ENCODE data around the gene RANBP3. TPM values are rescaled to one million over a fixed set of nuclear protein-coding genes. Genes with fewer than 3 reads are reported as not detected.
"Not testable (repeated sequence)": the region's sequence is repeated elsewhere in the genome, so short reads cannot be mapped to it uniquely, and the experiment has no call there.

The RANBP3 gene
- total RNA-seq, 3 donors from 2014 or later, result 101 to 104 (median 103) TPM

DNA sequence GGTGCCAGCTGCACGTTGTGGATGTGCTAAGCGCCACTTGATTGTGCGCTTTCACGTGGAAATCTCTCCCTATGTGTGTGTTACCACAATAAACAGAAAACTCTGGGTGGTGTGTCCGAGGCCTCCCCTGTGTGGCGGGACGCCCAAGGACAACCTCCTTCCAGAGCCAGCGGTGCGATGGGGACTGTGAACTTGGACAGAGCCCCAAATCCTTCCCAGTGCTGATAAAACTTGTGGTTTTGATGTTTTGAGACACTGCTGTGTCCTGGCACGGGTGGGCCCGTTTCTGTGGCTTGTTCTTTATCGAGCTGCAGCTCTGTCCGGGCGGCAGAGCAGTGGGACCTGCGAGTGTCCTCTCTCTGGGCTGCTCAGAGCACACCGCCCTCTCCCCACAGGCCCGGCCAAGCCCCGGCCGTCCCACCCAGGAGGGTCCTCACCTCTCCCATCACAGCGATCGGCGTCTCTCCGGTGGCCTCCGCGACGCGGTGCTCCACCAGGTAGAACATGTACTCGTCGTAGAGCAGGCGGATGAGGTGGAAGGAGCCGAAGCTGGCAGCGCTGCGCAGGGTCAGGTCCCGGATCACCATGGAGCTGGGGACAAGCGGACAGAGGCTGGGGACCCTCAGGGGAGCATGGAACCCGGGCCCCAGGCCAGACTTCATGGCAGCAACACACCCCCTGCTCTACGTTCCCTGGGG lies 18.8 kb upstream of the RANBP3 start:
- H3K4me3 Mint-ChIP-seq, result no peak overlapping the region
- peaks cover 4% of the 10 kb centered on the region for H3K36me3 Mint-ChIP-seq (ENCODE audit: insufficient read depth)
- no peak for DNase-seq
- H3K4me1 Mint-ChIP-seq (ENCODE audit: low read depth), result no peaks in the 10 kb centered on the region
- ATAC-seq, result no peak
- no peaks in the 10 kb centered on the region for H3K27me3 Mint-ChIP-seq (ENCODE audit: low read depth)
- H3K9me3 Mint-ChIP-seq, result no peaks in the 10 kb centered on the region

DNA sequence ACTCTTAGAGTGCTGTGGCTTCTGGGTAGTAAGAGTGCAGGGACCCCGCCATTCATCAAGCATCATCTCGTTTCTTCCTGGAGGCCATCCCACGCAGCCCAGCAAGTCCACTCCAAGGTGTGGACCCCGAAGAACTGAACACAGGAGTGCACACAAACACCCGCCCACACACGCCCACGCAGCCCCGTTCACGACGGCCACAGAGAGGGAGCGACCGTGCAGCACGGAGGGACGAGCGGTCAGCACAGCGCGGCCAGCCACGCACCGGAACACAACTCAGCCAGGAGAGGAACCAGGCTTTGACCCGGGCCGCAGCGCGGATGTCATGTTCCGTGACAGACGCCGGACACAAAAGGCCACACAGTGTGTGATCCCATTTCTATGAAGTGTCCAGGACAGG lies 18.2 kb upstream of the RANBP3 start:
- Mint-ChIP-seq H3K4me3 (no peak overlapping the region), H3K4me1 (ENCODE audit: low read depth) (no peaks in the 10 kb centered on the region), H3K36me3 (ENCODE audit: insufficient read depth) (peaks cover 4% of the 10 kb centered on the region), H3K27me3 (ENCODE audit: low read depth) (no peaks in the 10 kb centered on the region), H3K9me3 (no peaks in the 10 kb centered on the region)
- DNase-seq, result no peak
- no peak for ATAC-seq

DNA sequence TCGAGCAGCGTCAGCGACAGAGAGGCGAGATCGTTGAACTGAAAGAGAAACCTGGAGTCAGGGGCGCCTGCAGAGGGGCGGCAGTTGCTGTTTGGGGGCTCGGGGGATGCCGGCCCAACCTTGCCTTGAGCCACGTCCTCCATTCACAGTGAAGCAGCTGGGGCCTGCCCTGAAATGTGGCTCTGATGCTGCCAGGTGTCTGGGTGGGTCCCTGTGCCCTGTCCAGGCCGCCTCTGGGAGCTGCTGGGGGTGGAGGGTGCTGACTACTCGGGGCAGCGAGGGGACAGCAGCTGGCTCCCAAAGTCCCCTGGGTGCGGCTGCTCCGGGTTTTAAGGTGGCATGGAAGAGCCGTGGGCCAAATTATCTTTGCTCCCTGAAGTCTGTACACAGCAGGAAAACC lies 17.7 kb upstream of the RANBP3 start:
- Mint-ChIP-seq H3K4me3 (no peak overlapping the region), H3K9me3 (no peaks in the 10 kb centered on the region), H3K4me1 (ENCODE audit: low read depth) (no peaks in the 10 kb centered on the region), H3K36me3 (ENCODE audit: insufficient read depth) (peaks cover 4% of the 10 kb centered on the region), H3K27me3 (ENCODE audit: low read depth) (no peaks in the 10 kb centered on the region)
- ATAC-seq (no peak), DNase-seq (no peak)

DNA sequence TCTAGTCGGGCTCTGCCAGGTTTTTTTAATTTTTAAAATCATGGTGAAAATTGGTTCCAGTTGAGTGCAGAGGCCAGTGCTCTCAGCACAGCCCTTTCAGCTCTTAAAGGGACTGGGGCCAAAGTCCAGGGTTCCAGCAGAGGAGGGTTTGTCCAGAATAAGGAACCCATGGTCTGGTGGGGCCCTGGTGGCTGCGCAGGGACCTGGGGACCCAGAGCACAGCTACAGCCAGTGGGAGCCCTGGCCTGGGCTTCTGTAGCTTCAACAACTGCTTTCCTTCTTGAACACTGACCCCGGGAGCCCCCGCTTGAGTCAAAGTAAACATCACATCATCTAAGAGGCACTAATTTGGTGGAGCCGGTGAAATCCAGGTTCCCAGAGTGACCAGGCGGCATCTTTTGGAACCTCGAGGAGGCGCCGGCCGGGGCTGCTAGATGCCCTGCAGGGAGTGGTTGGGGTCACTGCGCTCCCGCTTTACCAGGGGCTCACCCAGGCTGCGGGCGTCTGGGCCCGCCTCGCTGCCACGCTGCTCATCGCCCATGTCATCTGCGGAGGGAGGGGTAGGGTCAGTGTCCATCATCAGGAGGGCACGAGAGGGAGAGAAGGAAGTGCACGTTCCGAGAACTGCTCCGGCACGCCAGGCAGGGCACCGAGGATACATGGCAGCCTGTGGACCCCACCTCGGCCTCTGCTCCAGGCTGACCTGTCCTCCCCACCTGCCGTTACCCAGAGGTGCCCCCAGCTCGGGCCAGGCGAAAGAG lies 16.6 kb upstream of the RANBP3 start:
- Mint-ChIP-seq H3K36me3 (ENCODE audit: insufficient read depth) (peaks cover 4% of the 10 kb centered on the region), H3K27me3 (ENCODE audit: low read depth) (no peaks in the 10 kb centered on the region), H3K9me3 (no peaks in the 10 kb centered on the region), H3K4me3 (no peak overlapping the region), H3K4me1 (ENCODE audit: low read depth) (no peaks in the 10 kb centered on the region)
- ATAC-seq (no peak), DNase-seq (no peak)

DNA sequence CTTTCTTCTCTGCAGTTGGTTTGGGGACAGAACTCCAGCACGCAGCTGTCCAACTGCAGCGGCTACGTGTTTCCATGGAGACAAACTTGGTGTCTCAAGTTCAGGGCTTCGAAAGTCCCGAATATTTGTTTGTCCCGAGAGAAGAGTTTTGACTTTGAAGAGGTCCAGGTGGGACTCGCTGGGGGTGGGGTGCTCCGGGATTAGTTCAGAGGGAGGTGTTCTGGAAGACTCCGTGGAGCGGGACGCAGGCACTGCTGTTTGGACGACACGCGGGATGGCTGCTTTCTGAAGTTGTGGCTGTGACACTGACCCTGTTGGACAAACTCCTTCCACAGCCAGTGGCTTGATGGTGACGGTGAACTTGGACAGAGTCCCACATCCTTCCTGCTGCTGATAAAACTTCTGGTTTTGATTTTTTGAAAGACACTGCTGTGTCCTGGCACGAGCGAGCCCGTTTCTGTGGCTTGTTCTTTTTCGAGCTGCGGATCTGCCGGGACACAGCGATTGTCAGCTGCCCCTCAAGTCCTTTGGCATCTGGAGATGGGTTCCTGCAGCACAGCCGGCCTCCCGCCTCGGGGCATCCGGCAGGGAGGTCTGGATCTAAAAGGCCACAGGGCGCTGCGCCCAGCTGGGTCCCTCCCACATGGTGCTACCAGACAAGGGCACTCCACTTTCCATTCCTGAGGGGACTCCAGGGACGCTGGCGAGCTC lies 15.9 kb upstream of the RANBP3 start:
- H3K4me1 Mint-ChIP-seq (ENCODE audit: low read depth), result no peaks in the 10 kb centered on the region
- DNase-seq (no peak), ATAC-seq (no peak)
- H3K27me3 Mint-ChIP-seq (ENCODE audit: low read depth), result no peaks in the 10 kb centered on the region
- no peaks in the 10 kb centered on the region for H3K36me3 Mint-ChIP-seq (ENCODE audit: insufficient read depth)
- no peak overlapping the region for H3K4me3 Mint-ChIP-seq
- no peaks in the 10 kb centered on the region for H3K9me3 Mint-ChIP-seq

DNA sequence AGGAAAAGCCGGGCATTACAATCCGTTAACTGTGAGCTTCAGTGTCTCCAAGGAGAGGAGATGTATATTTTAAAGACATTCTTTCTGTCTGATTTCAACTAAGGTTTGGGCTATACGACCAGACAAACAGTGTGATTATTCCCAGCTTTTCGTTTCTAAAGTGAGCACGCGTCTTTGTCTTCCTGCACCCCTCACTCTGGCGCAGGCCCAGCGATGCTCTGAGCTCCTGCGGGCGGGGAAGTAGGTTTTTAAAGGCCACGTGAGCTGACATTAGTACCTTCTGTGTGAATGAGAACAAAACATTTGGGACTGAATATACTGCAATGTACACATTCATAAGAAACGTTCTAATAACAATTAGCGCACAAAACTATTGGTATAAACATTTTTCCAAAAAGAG lies 15.3 kb upstream of the RANBP3 start:
- H3K9me3 Mint-ChIP-seq, result no peaks in the 10 kb centered on the region
- no peak for DNase-seq
- H3K4me3 Mint-ChIP-seq, result no peak overlapping the region
- no peak for ATAC-seq
- no peaks in the 10 kb centered on the region for H3K27me3 Mint-ChIP-seq (ENCODE audit: low read depth)
- H3K36me3 Mint-ChIP-seq (ENCODE audit: insufficient read depth), result no peaks in the 10 kb centered on the region
- no peaks in the 10 kb centered on the region for H3K4me1 Mint-ChIP-seq (ENCODE audit: low read depth)

DNA sequence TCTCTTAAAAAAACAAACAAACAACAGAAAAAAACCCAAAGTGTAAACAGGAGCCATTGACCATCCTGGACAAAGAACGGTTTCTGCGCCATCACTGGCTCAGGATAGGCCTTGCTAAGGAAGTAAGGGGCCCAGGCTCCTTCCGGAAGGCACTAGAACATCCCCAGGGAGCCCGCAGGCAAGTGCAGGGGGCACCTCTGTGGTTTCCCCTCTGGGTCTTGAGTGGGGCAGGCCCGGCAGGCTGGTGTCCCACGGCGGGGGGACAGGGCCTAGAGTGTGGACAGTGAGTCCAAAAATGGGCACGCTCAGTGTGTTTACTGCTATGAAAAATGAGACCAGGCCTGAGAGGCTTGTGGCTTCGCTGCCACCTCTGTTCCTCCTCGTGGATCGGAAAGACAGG lies 14.8 kb upstream of the RANBP3 start:
- Mint-ChIP-seq H3K4me1 (ENCODE audit: low read depth) (no peaks in the 10 kb centered on the region), H3K4me3 (no peak overlapping the region), H3K27me3 (ENCODE audit: low read depth) (no peaks in the 10 kb centered on the region), H3K9me3 (no peaks in the 10 kb centered on the region), H3K36me3 (ENCODE audit: insufficient read depth) (no peaks in the 10 kb centered on the region)
- no peak for ATAC-seq
- DNase-seq, result no peak

DNA sequence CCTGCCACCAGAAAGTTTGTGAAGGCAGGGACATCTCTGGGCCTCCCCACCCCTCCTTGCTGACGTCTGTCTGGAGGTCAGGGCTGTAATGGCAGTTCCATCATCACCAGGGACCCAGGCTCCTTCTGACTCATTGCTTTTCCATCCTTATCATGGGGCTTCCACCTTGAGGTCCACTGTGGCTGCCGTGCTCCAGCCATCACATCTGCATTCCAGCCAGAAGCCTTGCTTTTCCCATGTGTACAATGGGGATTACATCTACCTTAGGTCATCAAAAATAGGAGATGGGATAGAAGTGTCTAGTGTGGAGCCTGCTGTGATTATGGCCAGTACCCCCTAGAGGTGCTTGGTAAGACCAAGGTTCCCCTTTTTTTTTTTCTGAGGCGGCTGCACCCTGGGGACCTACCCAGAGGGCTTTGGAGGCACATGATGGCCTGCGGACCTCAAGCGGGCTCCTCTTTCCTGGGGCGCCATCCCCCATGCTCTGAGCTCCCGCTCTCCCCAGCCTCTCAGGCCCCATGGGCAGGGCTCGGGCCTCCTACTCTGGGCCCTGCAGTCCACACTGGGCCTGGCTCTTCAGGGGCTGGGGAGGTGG lies 13.4 kb upstream of the RANBP3 start:
- no peaks in the 10 kb centered on the region for H3K9me3 Mint-ChIP-seq
- no peaks in the 10 kb centered on the region for H3K36me3 Mint-ChIP-seq (ENCODE audit: insufficient read depth)
- peaks cover 8% of the 10 kb centered on the region for H3K4me1 Mint-ChIP-seq (ENCODE audit: low read depth)
- no peaks in the 10 kb centered on the region for H3K27me3 Mint-ChIP-seq (ENCODE audit: low read depth)
- H3K4me3 Mint-ChIP-seq, result no peak overlapping the region
- no peak for DNase-seq
- no peak for ATAC-seq

DNA sequence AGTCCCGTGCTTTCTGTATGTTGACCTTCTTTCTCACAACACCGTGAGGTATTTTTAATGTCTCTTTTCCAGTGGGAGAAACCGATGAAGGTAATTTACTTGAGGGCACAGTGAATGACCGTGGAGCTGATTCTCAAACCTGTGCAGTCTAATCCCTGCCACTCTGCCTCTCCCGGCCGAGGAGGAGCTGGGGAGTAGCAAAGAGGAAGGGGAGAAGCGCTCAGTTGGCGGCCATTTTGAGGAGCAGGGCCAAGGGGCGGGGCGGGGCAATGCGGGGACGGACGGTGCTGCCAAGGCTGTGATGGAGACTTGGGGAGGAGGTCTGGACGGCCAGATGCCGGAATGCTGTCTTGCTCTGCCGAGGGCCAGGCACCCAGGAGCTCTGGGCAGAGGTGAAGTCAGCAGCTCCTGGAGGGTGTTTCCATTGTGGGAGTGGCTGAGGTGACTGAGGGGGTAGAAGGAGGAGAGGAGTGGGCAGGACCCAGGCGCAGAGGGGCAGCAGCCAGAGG lies 12.4 kb upstream of the RANBP3 start:
- Mint-ChIP-seq H3K9me3 (no peaks in the 10 kb centered on the region), H3K4me1 (ENCODE audit: low read depth) (peaks cover 8% of the 10 kb centered on the region), H3K36me3 (ENCODE audit: insufficient read depth) (no peaks in the 10 kb centered on the region), H3K27me3 (ENCODE audit: low read depth) (no peaks in the 10 kb centered on the region), H3K4me3 (peak overlapping the region; percentile 65)
- ATAC-seq (peak in 1 of 2 donors; percentile 28), DNase-seq (no peak)

DNA sequence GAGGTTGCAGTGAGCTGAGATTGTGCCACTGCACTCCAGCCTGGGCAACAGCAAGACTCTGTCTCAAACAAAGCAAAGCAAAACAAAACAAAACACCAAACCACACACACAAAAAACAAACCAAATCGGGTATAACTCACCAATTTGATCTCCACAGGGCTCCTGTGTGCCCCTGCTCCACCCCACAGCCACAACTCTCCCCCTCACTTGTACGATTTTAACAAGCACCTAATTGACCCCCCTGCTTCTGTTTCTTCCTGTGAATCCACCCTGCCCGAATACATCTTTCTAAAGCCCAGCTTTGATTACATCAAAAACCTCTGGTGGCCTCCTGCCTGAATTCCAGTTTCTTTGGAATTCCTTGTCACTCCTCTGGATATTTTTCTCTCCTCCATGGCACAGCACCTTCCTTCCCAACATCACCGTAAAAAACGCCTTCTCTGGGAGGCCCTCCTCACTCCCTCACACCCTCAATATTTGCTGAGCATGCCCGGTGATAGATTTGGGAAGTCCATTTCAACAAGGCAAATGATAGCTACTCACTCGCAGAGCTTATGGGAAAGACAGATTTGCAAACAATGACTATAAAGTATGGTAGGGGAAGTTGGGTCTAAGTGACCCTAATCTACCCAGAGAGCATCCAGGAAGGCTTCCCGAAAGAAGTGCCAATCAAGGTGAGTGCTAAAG lies 11.6 kb upstream of the RANBP3 start:
- H3K36me3 Mint-ChIP-seq (ENCODE audit: insufficient read depth), result no peaks in the 10 kb centered on the region
- ATAC-seq (no peak), DNase-seq (no peak)
- H3K27me3 Mint-ChIP-seq (ENCODE audit: low read depth), result no peaks in the 10 kb centered on the region
- no peaks in the 10 kb centered on the region for H3K9me3 Mint-ChIP-seq
- H3K4me3 Mint-ChIP-seq, result no peak overlapping the region
- H3K4me1 Mint-ChIP-seq (ENCODE audit: low read depth), result peaks cover 8% of the 10 kb centered on the region

DNA sequence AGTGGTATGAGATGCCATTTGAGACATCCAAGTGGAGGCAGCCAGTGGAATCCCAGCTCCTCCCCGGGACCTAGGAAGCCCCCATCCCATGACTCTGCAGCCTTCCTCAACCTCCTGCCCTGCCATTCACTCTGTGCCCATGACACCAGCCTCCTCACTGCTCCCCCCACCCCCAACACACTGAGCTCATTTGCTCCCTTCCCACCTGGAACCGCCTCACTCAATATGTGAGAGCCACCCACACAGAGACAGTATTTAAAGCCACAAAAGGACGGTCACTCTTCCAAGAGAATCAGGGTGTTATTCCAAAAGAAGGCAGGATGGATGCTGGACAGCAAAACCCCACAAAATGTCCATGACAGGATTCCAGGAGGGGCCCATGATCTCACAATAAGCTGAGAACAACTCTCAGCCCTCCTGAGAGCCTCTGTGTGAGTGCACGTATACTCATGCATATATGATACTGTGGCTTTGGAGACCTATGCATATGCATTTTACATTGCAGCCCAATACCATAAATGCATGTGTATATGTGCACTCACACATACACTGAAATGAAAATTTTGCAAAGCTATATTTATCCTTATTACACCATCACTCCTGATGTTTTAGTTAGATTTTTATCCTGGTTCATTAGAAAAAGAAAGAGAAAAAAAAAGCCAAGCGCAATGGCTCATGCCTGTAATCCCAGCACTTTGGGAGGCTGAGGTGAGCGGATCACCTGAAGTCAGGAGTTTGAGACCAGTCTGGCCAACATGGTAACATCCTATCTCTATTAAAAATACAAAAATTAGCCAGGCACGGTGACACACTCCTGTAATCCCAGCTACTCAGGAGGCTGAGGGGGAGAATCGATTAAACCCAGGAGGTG lies 10.8 kb upstream of the RANBP3 start:
- DNase-seq, result no peak
- Mint-ChIP-seq H3K4me1 (ENCODE audit: low read depth) (peaks cover 11% of the 10 kb centered on the region), H3K36me3 (ENCODE audit: insufficient read depth) (no peaks in the 10 kb centered on the region), H3K4me3 (no peak overlapping the region), H3K9me3 (no peaks in the 10 kb centered on the region), H3K27me3 (ENCODE audit: low read depth) (no peaks in the 10 kb centered on the region)
- no peak for ATAC-seq

DNA sequence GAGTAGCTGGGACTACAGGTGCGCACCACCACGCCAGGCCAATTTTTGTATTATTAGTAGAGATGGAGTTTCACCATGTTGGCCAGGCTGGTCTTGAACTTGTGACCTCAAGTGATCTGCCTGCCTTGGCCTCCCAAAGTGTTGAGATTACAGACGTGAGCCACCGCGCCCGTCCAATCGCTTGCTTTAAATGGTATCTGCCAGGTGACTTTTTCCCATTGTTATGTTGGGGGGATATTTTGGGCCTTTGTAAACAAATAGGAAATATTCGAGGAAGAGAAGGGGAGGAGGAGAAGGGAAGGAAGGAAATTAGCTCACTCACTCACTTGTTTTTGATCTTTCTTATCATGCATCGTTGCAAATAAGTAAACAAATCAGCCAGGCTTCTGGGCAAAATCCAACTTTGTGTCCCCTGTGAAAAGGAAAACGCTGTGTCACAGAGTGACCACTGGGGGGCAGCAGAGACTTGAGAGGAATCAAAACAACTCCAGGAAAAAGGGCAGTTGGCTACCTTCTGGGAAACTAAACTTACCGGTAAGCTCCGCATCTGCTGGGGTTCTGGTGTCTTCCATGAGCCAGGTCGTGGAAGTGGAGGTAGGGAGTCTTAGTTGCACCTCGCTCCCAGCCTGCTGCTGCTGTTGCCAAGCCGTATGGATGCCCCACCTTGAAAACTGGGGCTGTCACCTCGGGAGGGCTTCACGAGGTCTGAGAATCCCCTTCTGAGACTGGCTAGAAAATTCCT lies 9.3 kb upstream of the RANBP3 start:
- H3K36me3 Mint-ChIP-seq (ENCODE audit: insufficient read depth), result no peaks in the 10 kb centered on the region
- no peaks in the 10 kb centered on the region for H3K9me3 Mint-ChIP-seq
- peaks cover 19% of the 10 kb centered on the region for H3K4me1 Mint-ChIP-seq (ENCODE audit: low read depth)
- H3K27me3 Mint-ChIP-seq (ENCODE audit: low read depth), result no peaks in the 10 kb centered on the region
- peak; percentile 68 for DNase-seq
- peak; percentile 50 to 55 for ATAC-seq
- peak overlapping the region; percentile 70 for H3K4me3 Mint-ChIP-seq

DNA sequence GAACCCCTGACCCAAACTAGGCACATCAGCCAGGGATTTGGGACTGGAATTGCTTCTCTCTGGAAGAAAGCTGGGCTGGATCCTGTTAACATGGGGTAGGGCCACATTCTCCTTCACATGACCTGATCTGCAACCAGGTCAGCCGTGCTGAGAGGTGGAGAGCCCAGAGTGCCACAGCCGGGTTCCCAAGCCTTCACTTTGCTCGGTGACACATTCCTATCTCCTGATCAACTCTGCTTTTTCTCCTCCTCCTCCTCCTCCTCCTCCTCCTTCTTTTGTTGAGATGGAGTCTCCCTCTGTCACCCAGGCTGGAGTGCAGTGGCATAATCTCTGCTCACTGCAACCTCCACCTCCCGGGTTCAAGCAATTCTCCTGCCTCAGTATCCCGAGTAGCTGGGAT lies 7.9 kb upstream of the RANBP3 start:
- not testable (repeated sequence) for H3K36me3 Mint-ChIP-seq (ENCODE audit: insufficient read depth); H3K9me3 Mint-ChIP-seq; H3K4me3 Mint-ChIP-seq; H3K27me3 Mint-ChIP-seq (ENCODE audit: low read depth); ATAC-seq; DNase-seq
- peaks cover 21% of the 10 kb centered on the region for H3K4me1 Mint-ChIP-seq (ENCODE audit: low read depth)

Data from activated T-cell treated with anti-CD3 and anti-CD28 coated beads, Interleukin-2, amount 50 U/mL, for 4 hours (primary cell).